Stomach (tissue), 4 donors: Measurements from ENCODE around the gene PLD4.
"Not testable (repeated sequence)": the region's sequence is repeated elsewhere in the genome, so short reads cannot be mapped to it uniquely, and the experiment has no call there.

Experiments used
- EP300 ChIP-seq: sonication (generic); formaldehyde crosslinking; IDR thresholded peaks from one replicate; pipeline ENCODE4 v1.6.1; 2017; ENCODE audit warnings: antibody characterized with exemption
- POLR2A ChIP-seq, 4 donors: fragments of 450-650 bp; IDR thresholded peaks; one replicate each; pipeline ENCODE4 v1.6.1; 2016; ENCODE audit warnings: antibody characterized with exemption in 4 of 4, control low read depth in 2 of 4, mild to moderate bottlenecking in 1 of 4, moderate library complexity in 1 of 4
- TF ChIP-seq, protein P1 (sequence below), 7 experiments: fragments of 450-650 bp in 4 of 7; fragments of 200-600 bp in 3 of 7; sonication (generic) in 3 of 7; IDR thresholded peaks; one replicate each; pipeline ENCODE4 v1.5.1; 2016 to 2019; ENCODE audit warnings: antibody characterized with exemption in 7 of 7, control low read depth in 2 of 7, mild to moderate bottlenecking in 1 of 7

GRCh38 chr14:104951863-104952657 is 27.4 kb downstream of the PLD4 start:
- TF ChIP-seq EP300; POLR2A (IDR thresholded peaks at IDR 0.05): not testable (repeated sequence)
- TF ChIP-seq, protein P1, sequence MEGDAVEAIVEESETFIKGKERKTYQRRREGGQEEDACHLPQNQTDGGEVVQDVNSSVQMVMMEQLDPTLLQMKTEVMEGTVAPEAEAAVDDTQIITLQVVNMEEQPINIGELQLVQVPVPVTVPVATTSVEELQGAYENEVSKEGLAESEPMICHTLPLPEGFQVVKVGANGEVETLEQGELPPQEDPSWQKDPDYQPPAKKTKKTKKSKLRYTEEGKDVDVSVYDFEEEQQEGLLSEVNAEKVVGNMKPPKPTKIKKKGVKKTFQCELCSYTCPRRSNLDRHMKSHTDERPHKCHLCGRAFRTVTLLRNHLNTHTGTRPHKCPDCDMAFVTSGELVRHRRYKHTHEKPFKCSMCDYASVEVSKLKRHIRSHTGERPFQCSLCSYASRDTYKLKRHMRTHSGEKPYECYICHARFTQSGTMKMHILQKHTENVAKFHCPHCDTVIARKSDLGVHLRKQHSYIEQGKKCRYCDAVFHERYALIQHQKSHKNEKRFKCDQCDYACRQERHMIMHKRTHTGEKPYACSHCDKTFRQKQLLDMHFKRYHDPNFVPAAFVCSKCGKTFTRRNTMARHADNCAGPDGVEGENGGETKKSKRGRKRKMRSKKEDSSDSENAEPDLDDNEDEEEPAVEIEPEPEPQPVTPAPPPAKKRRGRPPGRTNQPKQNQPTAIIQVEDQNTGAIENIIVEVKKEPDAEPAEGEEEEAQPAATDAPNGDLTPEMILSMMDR (IDR thresholded peaks at IDR 0.05) = not testable (repeated sequence)
